IMR-90 (cell line): ENCODE measurements around the gene SLIT1. TPM values are rescaled to one million over a fixed set of nuclear protein-coding genes. Genes with fewer than 3 reads are reported as not detected.

Experiments
- ATAC-seq: fragments of 200-7000 bp; cut with Tn5 transposase; 2 replicates; pipeline ENCODE4 v1.9.1; 2020; ENCODE audit warnings: low read depth, mild to moderate bottlenecking, moderate library complexity
- BruUV-seq: library from RNA; stranded (reverse); fragments of 400-500 nt; replicated peaks from 2 replicates; lab custom pipeline; 2021; lab: Mats Ljungman, UMichigan
- CTCF ChIA-PET: fragments of 300-600 bp; formaldehyde crosslinking; extraction: SDS; loops from one replicate; lab custom pipeline; 2021; ENCODE audit warnings: antibody characterized with exemption; lab: Yijun Ruan, JAX
- POLR2A ChIA-PET: fragments of 300-600 bp; sonication (Branson Sonifier 250); formaldehyde crosslinking; loops from one replicate; lab custom pipeline; 2022; ENCODE audit warnings: antibody characterized with exemption; ENCODE audit not compliant: unreplicated experiment; lab: Charles Lee
- DNase-seq: peaks from one replicate; pipeline ENCODE4 v3.0.0; 2013
- H2AFZ ChIP-seq: replicated peaks from 2 replicates; pipeline ENCODE3; 2013; ENCODE audit warnings: low read length, mild to moderate bottlenecking; ENCODE audit not compliant: poor library complexity
- H2AK5ac ChIP-seq: 2 replicates; pipeline ENCODE4 v1.6.1; 2013; ENCODE audit warnings: low read depth, low read length, inconsistent platforms
- H2AK9ac ChIP-seq: replicated peaks from 2 replicates; pipeline ENCODE3; 2013; ENCODE audit warnings: mild to moderate bottlenecking, low read depth, low read length, moderate library complexity; ENCODE audit not compliant: poor library complexity
- H2BK120ac ChIP-seq: 2 replicates; pipeline ENCODE4 v1.6.1; 2013; ENCODE audit warnings: low read depth, low read length, inconsistent platforms
- H2BK15ac ChIP-seq: 3 replicates; pipeline ENCODE4 v1.6.1; 2013; ENCODE audit warnings: low read depth, low read length, inconsistent platforms
- H2BK20ac ChIP-seq: 2 replicates; pipeline ENCODE4 v1.6.1; 2013; ENCODE audit warnings: low read depth, mild to moderate bottlenecking, inconsistent platforms, low read length, moderate library complexity
- H2BK5ac ChIP-seq: 2 replicates; pipeline ENCODE4 v1.6.1; 2013; ENCODE audit warnings: mild to moderate bottlenecking, low read depth, low read length, inconsistent platforms; ENCODE audit not compliant: poor library complexity, severe bottlenecking
- H3K14ac ChIP-seq: replicated peaks from 2 replicates; pipeline ENCODE4 v1.6.1; 2013; ENCODE audit warnings: low read depth, low read length, inconsistent platforms
- H3K18ac ChIP-seq: 2 replicates; pipeline ENCODE4 v1.6.1; 2013; ENCODE audit warnings: low read depth, low read length, control low read depth
- H3K23ac ChIP-seq: 2 replicates; pipeline ENCODE4 v1.6.1; 2013; ENCODE audit warnings: low read depth, low read length, inconsistent platforms
- H3K27ac ChIP-seq: 2 replicates; pipeline ENCODE4 v1.5.1; 2013; ENCODE audit warnings: mild to moderate bottlenecking, control low read depth, low read length; ENCODE audit not compliant: insufficient read depth
- H3K27me3 ChIP-seq: 2 replicates; pipeline ENCODE4 v1.6.1; 2013; ENCODE audit warnings: low read length; ENCODE audit not compliant: control insufficient read depth, insufficient read depth
- H3K36me3 ChIP-seq: 2 replicates; pipeline ENCODE4 v1.6.1; 2013; ENCODE audit warnings: low read length, mixed read lengths; ENCODE audit not compliant: control insufficient read depth, insufficient read depth
- H3K4ac ChIP-seq: 2 replicates; pipeline ENCODE4 v1.6.1; 2013; ENCODE audit warnings: low read depth, low read length, inconsistent platforms
- H3K4me1 ChIP-seq: 2 replicates; pipeline ENCODE4 v1.6.1; 2013; ENCODE audit warnings: low read length, mixed read lengths; ENCODE audit not compliant: control insufficient read depth, insufficient read depth
- H3K4me2 ChIP-seq: 2 replicates; pipeline ENCODE4 v1.6.1; 2013; ENCODE audit warnings: low read depth, mild to moderate bottlenecking, control low read depth, low read length, moderate library complexity
- H3K4me3 ChIP-seq: 2 replicates; pipeline ENCODE4 v1.5.1; 2013; ENCODE audit warnings: low read depth, mild to moderate bottlenecking, control low read depth, low read length, moderate library complexity; ENCODE audit not compliant: insufficient read depth
- H3K56ac ChIP-seq: 2 replicates; pipeline ENCODE4 v1.6.1; 2013; ENCODE audit warnings: low read length, inconsistent platforms; ENCODE audit not compliant: insufficient read depth; ENCODE audit errors: extremely low read depth
- H3K79me1 ChIP-seq, 2 experiments: 2 replicates each; pipeline ENCODE4 v1.6.1; 2013; ENCODE audit warnings: low read length in 2 of 2, inconsistent platforms in 1 of 2, low read depth in 1 of 2
- H3K9ac ChIP-seq: 2 replicates; pipeline ENCODE4 v1.6.1; 2013; ENCODE audit warnings: low read depth, low read length, control low read depth
- H3K9me1 ChIP-seq: 2 replicates; pipeline ENCODE4 v1.6.1; 2013; ENCODE audit warnings: low read length, inconsistent platforms; ENCODE audit not compliant: insufficient read depth
- H3K9me3 ChIP-seq: 2 replicates; pipeline ENCODE4 v1.6.1; 2013; ENCODE audit warnings: low read length; ENCODE audit not compliant: control insufficient read depth, insufficient read depth
- H4K20me1 ChIP-seq: 2 replicates; pipeline ENCODE4 v1.6.1; 2013; ENCODE audit warnings: low read length, inconsistent platforms; ENCODE audit not compliant: insufficient read depth
- H4K5ac ChIP-seq: 2 replicates; pipeline ENCODE4 v1.6.1; 2013; ENCODE audit warnings: mild to moderate bottlenecking, low read depth, low read length, control low read depth
- H4K8ac ChIP-seq, 2 experiments: 2 replicates each; pipeline ENCODE4 v1.6.1; 2013; ENCODE audit warnings: low read depth in 2 of 2, low read length in 2 of 2, control low read depth in 1 of 2, inconsistent platforms in 1 of 2
- H4K91ac ChIP-seq: 2 replicates; pipeline ENCODE4 v1.6.1; 2013; ENCODE audit warnings: low read depth, low read length, inconsistent platforms; ENCODE audit not compliant: insufficient read depth
- BHLHE40 ChIP-seq: fragments of 150-350 bp; IDR thresholded peaks from 2 replicates; pipeline ENCODE4 v1.6.1; 2016; ENCODE audit warnings: mild to moderate bottlenecking, low read depth, low read length
- CEBPB ChIP-seq: IDR thresholded peaks from 2 replicates; pipeline ENCODE4 v1.6.1; 2012; ENCODE audit warnings: low read depth, low read length, improper control_type of control experiment
- FOS ChIP-seq: fragments of 150-350 bp; IDR thresholded peaks from 2 replicates; pipeline ENCODE4 v1.6.1; 2016; ENCODE audit warnings: low read depth, low read length
- MAFK ChIP-seq: IDR thresholded peaks from 2 replicates; pipeline ENCODE4 v1.6.1; 2012; ENCODE audit warnings: low read depth, low read length, improper control_type of control experiment
- MAZ ChIP-seq: IDR thresholded peaks from 2 replicates; pipeline ENCODE4 v1.6.1; 2012; ENCODE audit warnings: low read depth, mild to moderate bottlenecking, low read length, improper control_type of control experiment, moderate library complexity, borderline replicate concordance
- MXI1 ChIP-seq: IDR thresholded peaks from 2 replicates; pipeline ENCODE4 v1.6.1; 2012; ENCODE audit warnings: low read depth, mild to moderate bottlenecking, low read length, moderate library complexity, borderline replicate concordance
- NFE2L2 ChIP-seq: fragments of 150-350 bp; IDR thresholded peaks from 2 replicates; pipeline ENCODE4 v1.6.1; 2016; ENCODE audit warnings: low read depth, mild to moderate bottlenecking, low read length
- POLR2A ChIP-seq: IDR thresholded peaks from 2 replicates; pipeline ENCODE4 v1.6.1; 2012; ENCODE audit warnings: mild to moderate bottlenecking, low read depth, low read length
- RAD21 ChIP-seq: IDR thresholded peaks from 2 replicates; pipeline ENCODE4 v1.6.1; 2012; ENCODE audit warnings: low read length, improper control_type of control experiment
- RCOR1 ChIP-seq: IDR thresholded peaks from 2 replicates; pipeline ENCODE4 v1.6.1; 2012; ENCODE audit warnings: mild to moderate bottlenecking, low read length, improper control_type of control experiment; ENCODE audit not compliant: insufficient replicate concordance
- RFX5 ChIP-seq: IDR thresholded peaks from 2 replicates; pipeline ENCODE4 v1.8.0; 2012; ENCODE audit warnings: low read depth, mild to moderate bottlenecking, low read length, moderate library complexity
- SMC3 ChIP-seq: fragments of 150-350 bp; IDR thresholded peaks from 2 replicates; pipeline ENCODE4 v1.6.1; 2016; ENCODE audit warnings: low read depth, mild to moderate bottlenecking, antibody characterized with exemption, low read length, moderate library complexity
- USF2 ChIP-seq: fragments of 150-350 bp; IDR thresholded peaks from 2 replicates; pipeline ENCODE4 v1.6.1; 2017; ENCODE audit warnings: mild to moderate bottlenecking, antibody characterized with exemption, low read length, low read depth
- WGBS, 2 experiments: methylation state at CpG; one replicate each; pipeline versions ENCODE4 v1.1.5 to v1.1.7; 2013; ENCODE audit warnings: missing lambda C conversion rate in 2 of 2; ENCODE audit not compliant: insufficient read length in 1 of 2; ENCODE audit errors: extremely low coverage in 2 of 2; 5-methylcytosine and 5-hydroxymethylcytosine counted together
- dilution Hi-C: fragments of 300-500 bp; cut with HindIII; formaldehyde crosslinking; loops from one replicate; pipeline ENCODE4 v1.14.3; 2018; ENCODE audit warnings: low sequenced_read_pairs; ENCODE audit not compliant: unreplicated experiment
- in situ Hi-C: fragments of 300-500 bp; cut with MboI; formaldehyde crosslinking; loops from 3 replicates; pipeline ENCODE4 v1.14.3; 2019; ENCODE audit warnings: low sequenced_read_pairs, inconsistent platforms, mixed read lengths
- intact Hi-C: fragments of 100-400 bp; cut with micrococcal nuclease; formaldehyde crosslinking; loops from 2 replicates; pipeline ENCODE4 v1.10.0; 2022
- polyA plus RNA-seq, 3 experiments: library from polyadenylated mRNA; depleted of rRNA; stranded (reverse); fragments of >200 nt; gene quantifications; 2 replicates each; pipeline ENCODE4 v1.2.3, GENCODE V29; 2012; ENCODE audit warnings: low replicate concordance in 1 of 3
- total RNA-seq: library from RNA; depleted of rRNA; stranded (reverse); fragments of >200 nt; gene quantifications from 2 replicates; pipeline ENCODE4 v1.2.3, GENCODE V29; 2012
- TF ChIP-seq, protein P1 (sequence below): fragments of 150-350 bp; IDR thresholded peaks from 2 replicates; pipeline ENCODE4 v1.6.1; 2016; ENCODE audit warnings: low read depth, mild to moderate bottlenecking, low read length, moderate library complexity, borderline replicate concordance
- TF ChIP-seq, protein P2 (sequence below): conservative IDR thresholded peaks from 2 replicates; pipeline ENCODE4 v1.5.1; 2012; ENCODE audit warnings: mild to moderate bottlenecking, low read depth, low read length, improper control_type of control experiment

Gene SLIT1
- total and polyA plus RNA-seq, 2 of the 4 experiments (the other 2 are of a cell fraction) = under 0.01 TPM

DNA sequence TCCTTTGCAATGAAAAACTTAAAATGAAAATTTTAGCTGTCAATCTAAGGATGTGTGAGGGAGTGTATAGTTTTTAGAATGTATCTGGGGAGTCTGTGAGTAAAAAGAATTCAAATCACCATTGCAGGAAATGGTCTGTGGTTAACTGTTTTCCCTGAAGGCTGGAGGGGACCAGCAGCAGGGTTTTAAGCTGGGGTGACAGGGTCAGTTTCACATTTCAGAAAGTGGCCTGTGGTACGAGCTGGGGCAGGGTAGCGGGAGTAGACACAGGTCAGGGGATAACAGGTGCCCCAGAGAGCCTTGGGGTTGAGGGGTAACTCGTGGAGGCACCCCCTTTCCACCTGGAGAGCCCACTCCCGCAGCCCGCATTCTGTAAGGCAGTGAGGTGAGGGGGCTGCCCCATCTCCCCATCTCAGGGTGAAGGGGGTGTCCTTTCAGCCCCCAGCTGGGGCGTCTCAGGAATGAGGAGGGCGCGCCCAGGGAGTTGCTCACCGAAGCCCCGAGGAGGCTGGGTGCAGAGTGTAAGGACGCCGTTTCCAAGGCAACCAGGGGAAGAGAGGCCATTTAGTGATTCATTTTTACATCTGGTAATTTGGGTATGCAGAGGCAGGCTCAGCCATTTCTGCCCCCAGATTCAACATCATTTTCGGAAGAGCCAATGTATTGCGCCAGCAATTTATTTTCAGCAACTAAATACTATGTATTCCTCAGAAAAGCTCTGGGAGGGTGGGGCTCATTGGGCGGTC is 168.9 kb downstream of the SLIT1 start:
- CTCF ChIA-PET = interaction anchor here (0.6 to 1.4 kb wide), 4 partner anchors 8 to 242 kb away, joined by 3 to 5 read pairs (median 4); no protein-coding TSS in a partner anchor
- H4K5ac ChIP-seq = no peak overlapping the region
- no peak overlapping the region for H2BK5ac ChIP-seq
- no peak overlapping the region for H2AK9ac ChIP-seq
- H3K18ac ChIP-seq = no peak overlapping the region
- no peak overlapping the region for H3K14ac ChIP-seq
- H4K8ac ChIP-seq = no peak overlapping the region
- no peak overlapping the region for H4K91ac ChIP-seq
- H3K27me3 ChIP-seq = peaks cover 11% of the 10 kb centered on the region
- DNase-seq (no peak), ATAC-seq (no peak)
- no peak overlapping the region for H3K56ac ChIP-seq
- no peak overlapping the region for H3K4me2 ChIP-seq
- no peak overlapping the region for H2AK5ac ChIP-seq
- H3K9ac ChIP-seq = no peak overlapping the region
- POLR2A ChIA-PET = no interaction called here
- no peak overlapping the region for H2BK20ac ChIP-seq
- H3K9me1 ChIP-seq = no peaks in the 10 kb centered on the region
- no peak overlapping the region for H3K23ac ChIP-seq
- H3K4me3 ChIP-seq = no peak overlapping the region
- WGBS, 2 experiments = no CpG with 5 or more reads among the region's 15 CpGs
- no peaks in the 10 kb centered on the region for H3K9me3 ChIP-seq
- no peak overlapping the region for H2AFZ ChIP-seq
- H3K27ac ChIP-seq = no peak overlapping the region
- in situ Hi-C loops = no loop called here
- no peaks in the 10 kb centered on the region for H3K36me3 ChIP-seq
- no peak overlapping the region for H2BK15ac ChIP-seq
- no peaks in the 10 kb centered on the region; the same call in 1 of the 2 replicates for H3K4me1 ChIP-seq
- H3K79me1 ChIP-seq = no peaks in the 10 kb centered on the region
- H3K4ac ChIP-seq = no peak overlapping the region
- BruUV-seq = no TSS peak
- no peak overlapping the region for H2BK120ac ChIP-seq
- TF ChIP-seq MAFK (no peak), MXI1 (no peak), FOS (no peak), RCOR1 (no peak), RAD21 (no peak), NFE2L2 (no peak), CEBPB (no peak), BHLHE40 (no peak), RFX5 (no peak), USF2 (no peak), SMC3 (no peak), MAZ (no peak), POLR2A (no peak)
- TF ChIP-seq, protein P1, sequence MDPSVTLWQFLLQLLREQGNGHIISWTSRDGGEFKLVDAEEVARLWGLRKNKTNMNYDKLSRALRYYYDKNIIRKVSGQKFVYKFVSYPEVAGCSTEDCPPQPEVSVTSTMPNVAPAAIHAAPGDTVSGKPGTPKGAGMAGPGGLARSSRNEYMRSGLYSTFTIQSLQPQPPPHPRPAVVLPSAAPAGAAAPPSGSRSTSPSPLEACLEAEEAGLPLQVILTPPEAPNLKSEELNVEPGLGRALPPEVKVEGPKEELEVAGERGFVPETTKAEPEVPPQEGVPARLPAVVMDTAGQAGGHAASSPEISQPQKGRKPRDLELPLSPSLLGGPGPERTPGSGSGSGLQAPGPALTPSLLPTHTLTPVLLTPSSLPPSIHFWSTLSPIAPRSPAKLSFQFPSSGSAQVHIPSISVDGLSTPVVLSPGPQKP = no peak
- TF ChIP-seq, protein P2, sequence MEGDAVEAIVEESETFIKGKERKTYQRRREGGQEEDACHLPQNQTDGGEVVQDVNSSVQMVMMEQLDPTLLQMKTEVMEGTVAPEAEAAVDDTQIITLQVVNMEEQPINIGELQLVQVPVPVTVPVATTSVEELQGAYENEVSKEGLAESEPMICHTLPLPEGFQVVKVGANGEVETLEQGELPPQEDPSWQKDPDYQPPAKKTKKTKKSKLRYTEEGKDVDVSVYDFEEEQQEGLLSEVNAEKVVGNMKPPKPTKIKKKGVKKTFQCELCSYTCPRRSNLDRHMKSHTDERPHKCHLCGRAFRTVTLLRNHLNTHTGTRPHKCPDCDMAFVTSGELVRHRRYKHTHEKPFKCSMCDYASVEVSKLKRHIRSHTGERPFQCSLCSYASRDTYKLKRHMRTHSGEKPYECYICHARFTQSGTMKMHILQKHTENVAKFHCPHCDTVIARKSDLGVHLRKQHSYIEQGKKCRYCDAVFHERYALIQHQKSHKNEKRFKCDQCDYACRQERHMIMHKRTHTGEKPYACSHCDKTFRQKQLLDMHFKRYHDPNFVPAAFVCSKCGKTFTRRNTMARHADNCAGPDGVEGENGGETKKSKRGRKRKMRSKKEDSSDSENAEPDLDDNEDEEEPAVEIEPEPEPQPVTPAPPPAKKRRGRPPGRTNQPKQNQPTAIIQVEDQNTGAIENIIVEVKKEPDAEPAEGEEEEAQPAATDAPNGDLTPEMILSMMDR = no peak
- no peaks in the 10 kb centered on the region for H4K20me1 ChIP-seq
- dilution Hi-C loops = no loop called here
- intact Hi-C loops = no loop called here
